GM19238 (cell line): ENCODE measurements around the gene NEDD4L.

Source experiments
- DNase-seq: peaks from one replicate; pipeline ENCODE4 v3.0.0; 2011; ENCODE audit warnings: low spot score; ENCODE audit not compliant: insufficient read length

Gene NEDD4L

GRCh38 chr18:58093311-58093803 lies 49.3 kb downstream of the NEDD4L start:
- DNase-seq, result no peak

- DNase-seq, result no peak
Measured at GRCh38 chr18:58095222-58095621, 51.2 kb downstream of the NEDD4L start.

- no peak for DNase-seq
Measured at GRCh38 chr18:58095655-58096054, 51.6 kb downstream of the NEDD4L start.

GRCh38 chr18:58096658-58097057 lies 52.6 kb downstream of the NEDD4L start:
- DNase-seq, result no peak

GRCh38 chr18:58097121-58097906 lies 53.3 kb downstream of the NEDD4L start:
- DNase-seq, result no peak

GRCh38 chr18:58097907-58098166 lies 53.8 kb downstream of the NEDD4L start:
- no peak for DNase-seq

GRCh38 chr18:58098706-58099105 lies 54.7 kb downstream of the NEDD4L start:
- no peak for DNase-seq

GRCh38 chr18:58100154-58100553 lies 56.1 kb downstream of the NEDD4L start:
- DNase-seq, result no peak

GRCh38 chr18:58101291-58101794 lies 57.3 kb downstream of the NEDD4L start:
- no peak for DNase-seq

- no peak for DNase-seq
Measured at GRCh38 chr18:58102018-58102417, 58.0 kb downstream of the NEDD4L start.

- DNase-seq, result no peak
Measured at GRCh38 chr18:58102875-58103274, 58.8 kb downstream of the NEDD4L start.

- no peak for DNase-seq
Measured at GRCh38 chr18:58103339-58103985, 59.4 kb downstream of the NEDD4L start.

GRCh38 chr18:58104096-58104495 lies 60.1 kb downstream of the NEDD4L start:
- no peak for DNase-seq

GRCh38 chr18:58105206-58105887 lies 61.3 kb downstream of the NEDD4L start:
- no peak for DNase-seq

- no peak for DNase-seq
Measured at GRCh38 chr18:58105888-58106260, 61.8 kb downstream of the NEDD4L start.

- DNase-seq, result no peak
Measured at GRCh38 chr18:58106289-58107070, 62.5 kb downstream of the NEDD4L start.

- DNase-seq, result no peak
Measured at GRCh38 chr18:58109256-58109655, 65.2 kb downstream of the NEDD4L start.

- no peak for DNase-seq
Measured at GRCh38 chr18:58110398-58110797, 66.4 kb downstream of the NEDD4L start.

GRCh38 chr18:58112174-58112573 lies 68.1 kb downstream of the NEDD4L start:
- no peak for DNase-seq

- DNase-seq, result no peak
Measured at GRCh38 chr18:58113337-58113736, 69.3 kb downstream of the NEDD4L start.

GRCh38 chr18:58114766-58115165 lies 70.7 kb downstream of the NEDD4L start:
- no peak for DNase-seq

- no peak for DNase-seq
Measured at GRCh38 chr18:58116818-58117217, 72.8 kb downstream of the NEDD4L start.
